Testis (tissue), 3 donors: ENCODE measurements around the gene THRB. TPM values are rescaled to one million over a fixed set of nuclear protein-coding genes. Genes with fewer than 3 reads are reported as not detected.

ENCODE experiments used
- DNase-seq: peaks from one replicate; pipeline ENCODE4 v3.0.0-alpha.2; 2019
- H3K27ac ChIP-seq, 2 donors: fragments of 200-600 bp; sonication (generic); one replicate each; pipeline ENCODE4 v1.5.1; 2019
- H3K27me3 ChIP-seq: fragments of 200-600 bp; sonication (generic); one replicate; pipeline ENCODE4 v1.5.1; 2019
- H3K36me3 ChIP-seq: fragments of 200-600 bp; sonication (generic); one replicate; pipeline ENCODE4 v1.5.1; 2017; ENCODE audit warnings: low read depth; ENCODE audit errors: missing control alignments
- H3K4me1 ChIP-seq: fragments of 200-600 bp; sonication (generic); one replicate; pipeline ENCODE4 v1.5.1; 2019
- H3K4me3 ChIP-seq, 2 donors: fragments of 200-600 bp; sonication (generic); one replicate each; pipeline ENCODE4 v1.5.1; 2017 to 2019
- H3K9me3 ChIP-seq: fragments of 200-600 bp; sonication (generic); one replicate; pipeline ENCODE4 v1.5.1; 2017
- POLR2A ChIP-seq: fragments of 450-650 bp; IDR thresholded peaks from one replicate; pipeline ENCODE4 v1.6.1; 2017; ENCODE audit warnings: antibody characterized with exemption, mild to moderate bottlenecking, moderate library complexity
- WGBS, 2 donors: methylation state at CpG; one replicate each; pipeline ENCODE4 v1.1.5; 2018; 5-methylcytosine and 5-hydroxymethylcytosine counted together
- intact Hi-C: fragments of 100-400 bp; cut with DNase I; formaldehyde crosslinking; loops from one replicate; pipeline ENCODE4 v1.15.1; 2023; ENCODE audit warnings: low total_unique reads
- polyA plus RNA-seq: library from polyadenylated mRNA; stranded (reverse); fragments of 350-450 nt; fragmentation: Illumina TruSeq; extraction: RNeasy Lipid Tissue Mini Kit (QIAGEN cat#74804); gene quantifications from one replicate; pipeline ENCODE4 v1.2.3, GENCODE V29; 2014; ENCODE audit warnings: low read depth, low replicate concordance; ENCODE audit not compliant: insufficient read depth
- total RNA-seq, 2 donors: library from RNA; depleted of rRNA; stranded (reverse); fragments of >200 nt; gene quantifications; one replicate each; pipeline ENCODE4 v1.2.3, GENCODE V29; 2016
- TF ChIP-seq, protein P1 (sequence below), 3 experiments: fragments of 450-650 bp in 2 of 3; fragments of 200-600 bp in 1 of 3; sonication (generic) in 1 of 3; IDR thresholded peaks; one replicate each; pipeline ENCODE4 v1.5.1; 2016 to 2019; ENCODE audit warnings: antibody characterized with exemption in 3 of 3, mild to moderate bottlenecking in 2 of 3, moderate library complexity in 1 of 3

Gene THRB
- total and polyA plus RNA-seq, 3 donors from 2014 or later = 1.3 to 2.0 (median 1.4) TPM

DNA sequence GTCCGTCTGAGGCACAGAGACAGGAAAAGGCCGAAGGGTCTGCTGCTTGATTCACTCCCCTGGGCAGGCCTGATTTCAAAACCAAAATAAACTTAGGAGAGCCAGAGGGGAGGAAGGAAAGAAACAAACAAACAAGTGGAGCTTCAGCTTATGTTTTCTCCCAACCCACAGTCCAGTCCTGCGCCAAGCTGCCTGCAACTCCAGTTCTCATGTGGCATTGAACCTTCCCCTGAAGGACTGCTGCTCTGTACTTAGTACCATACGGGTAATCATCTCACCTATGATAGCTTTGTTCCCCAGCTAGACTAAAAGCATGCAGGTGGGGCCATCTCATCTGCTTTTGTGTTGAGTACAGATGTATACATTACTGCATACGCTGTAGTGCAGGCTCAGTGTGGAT is 236.4 kb downstream of the THRB start:
- 84 to 93% methylated on average over 5 of the region's 5 CpGs for WGBS, 2 donors
- intact Hi-C loops = no loop called here
- Histone ChIP-seq H3K36me3 (no peaks in the 10 kb centered on the region), H3K27me3 (no peaks in the 10 kb centered on the region), H3K9me3 (no peaks in the 10 kb centered on the region), H3K4me3 (no peak overlapping the region), H3K27ac (no peak overlapping the region), H3K4me1 (no peaks in the 10 kb centered on the region)
- TF ChIP-seq POLR2A = no peak
- TF ChIP-seq, protein P1, sequence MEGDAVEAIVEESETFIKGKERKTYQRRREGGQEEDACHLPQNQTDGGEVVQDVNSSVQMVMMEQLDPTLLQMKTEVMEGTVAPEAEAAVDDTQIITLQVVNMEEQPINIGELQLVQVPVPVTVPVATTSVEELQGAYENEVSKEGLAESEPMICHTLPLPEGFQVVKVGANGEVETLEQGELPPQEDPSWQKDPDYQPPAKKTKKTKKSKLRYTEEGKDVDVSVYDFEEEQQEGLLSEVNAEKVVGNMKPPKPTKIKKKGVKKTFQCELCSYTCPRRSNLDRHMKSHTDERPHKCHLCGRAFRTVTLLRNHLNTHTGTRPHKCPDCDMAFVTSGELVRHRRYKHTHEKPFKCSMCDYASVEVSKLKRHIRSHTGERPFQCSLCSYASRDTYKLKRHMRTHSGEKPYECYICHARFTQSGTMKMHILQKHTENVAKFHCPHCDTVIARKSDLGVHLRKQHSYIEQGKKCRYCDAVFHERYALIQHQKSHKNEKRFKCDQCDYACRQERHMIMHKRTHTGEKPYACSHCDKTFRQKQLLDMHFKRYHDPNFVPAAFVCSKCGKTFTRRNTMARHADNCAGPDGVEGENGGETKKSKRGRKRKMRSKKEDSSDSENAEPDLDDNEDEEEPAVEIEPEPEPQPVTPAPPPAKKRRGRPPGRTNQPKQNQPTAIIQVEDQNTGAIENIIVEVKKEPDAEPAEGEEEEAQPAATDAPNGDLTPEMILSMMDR (IDR thresholded peaks at IDR 0.05) = no peak
- no peak for DNase-seq

DNA sequence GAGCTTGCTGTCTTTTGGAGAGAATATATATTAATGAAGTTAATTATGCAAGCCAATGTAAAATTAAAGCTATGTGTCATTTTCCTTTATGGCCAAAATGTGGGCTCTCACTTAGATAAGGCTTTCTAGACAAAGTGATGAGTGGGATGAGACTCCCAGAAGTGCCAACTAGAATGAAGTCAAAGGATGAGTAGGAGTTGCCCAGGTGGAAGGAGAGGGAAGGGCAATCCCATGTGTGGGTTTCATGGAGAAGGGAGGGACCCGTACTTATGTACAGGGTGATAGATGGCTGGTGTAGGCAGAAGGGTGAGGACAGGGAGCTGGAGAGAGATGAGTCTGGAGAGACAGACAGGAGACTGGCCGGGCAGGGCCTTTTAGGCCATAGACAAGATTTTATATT is 239.2 kb downstream of the THRB start:
- Histone ChIP-seq H3K4me1 (no peaks in the 10 kb centered on the region), H3K27me3 (no peaks in the 10 kb centered on the region), H3K9me3 (no peaks in the 10 kb centered on the region), H3K36me3 (no peaks in the 10 kb centered on the region), H3K27ac (no peak overlapping the region), H3K4me3 (no peak overlapping the region)
- intact Hi-C loops = no loop called here
- DNase-seq = no peak
- 87 to 92% methylated on average over 2 of the region's 2 CpGs for whole genome bisulfite sequencing, 2 donors
- TF ChIP-seq, protein P1 (IDR thresholded peaks at IDR 0.05) = no peak
- no peak for TF ChIP-seq POLR2A

DNA sequence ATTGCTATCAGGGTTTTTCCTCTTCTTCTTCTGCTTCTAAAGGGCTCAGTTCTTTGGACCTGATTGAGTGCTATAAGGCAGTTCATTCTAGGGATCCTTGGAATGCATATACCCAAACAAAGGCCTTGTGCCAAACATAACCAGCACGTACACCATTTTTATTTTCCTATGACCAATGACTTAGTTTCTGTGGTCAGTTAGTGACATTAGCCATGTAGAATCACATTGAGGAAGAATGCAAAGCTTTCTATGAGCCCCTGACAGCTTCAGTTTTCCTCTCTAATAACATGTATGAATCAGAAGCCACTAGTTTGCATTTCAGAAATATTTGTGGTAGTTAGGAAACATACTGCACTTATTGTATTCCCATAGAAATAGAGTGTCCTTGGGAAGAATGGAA is 240.0 kb downstream of the THRB start:
- Histone ChIP-seq H3K4me1 (no peaks in the 10 kb centered on the region), H3K27ac (no peak overlapping the region), H3K4me3 (no peak overlapping the region), H3K27me3 (no peaks in the 10 kb centered on the region), H3K36me3 (no peaks in the 10 kb centered on the region), H3K9me3 (no peaks in the 10 kb centered on the region)
- intact Hi-C loops = no loop called here
- WGBS, 2 donors = 80 to 92% methylated on average over 1 of the region's 1 CpG
- no peak for DNase-seq
- TF ChIP-seq, protein P1 (IDR thresholded peaks at IDR 0.05) = no peak
- TF ChIP-seq POLR2A = no peak

DNA sequence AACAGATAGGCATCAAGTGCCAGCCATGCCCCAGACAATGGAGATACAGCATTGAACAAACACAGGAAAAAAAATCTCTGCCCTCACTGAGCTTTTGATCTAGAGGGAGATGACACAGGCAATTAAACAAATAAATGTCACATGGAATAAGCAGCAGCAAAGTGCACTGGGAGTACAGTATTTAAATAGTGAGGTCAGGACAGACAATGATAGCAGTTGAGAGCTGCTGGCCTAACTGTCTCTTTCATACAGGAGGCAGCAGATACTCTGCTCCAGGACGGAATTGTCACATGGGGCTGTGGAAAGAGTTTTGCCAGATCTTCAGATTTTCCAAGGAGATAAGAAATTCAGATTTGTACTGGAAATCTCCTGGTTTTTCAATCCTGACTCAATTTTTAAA is 241.3 kb downstream of the THRB start:
- Histone ChIP-seq H3K4me1 (no peaks in the 10 kb centered on the region), H3K4me3 (no peak overlapping the region), H3K27ac (no peak overlapping the region), H3K27me3 (no peaks in the 10 kb centered on the region), H3K36me3 (no peaks in the 10 kb centered on the region), H3K9me3 (no peaks in the 10 kb centered on the region)
- no peak for DNase-seq
- TF ChIP-seq, protein P1 (IDR thresholded peaks at IDR 0.05) = no peak
- no peak for TF ChIP-seq POLR2A
- WGBS, 2 donors = 63 to 86% methylated on average over 1 of the region's 1 CpG
- intact Hi-C loops = no loop called here

DNA sequence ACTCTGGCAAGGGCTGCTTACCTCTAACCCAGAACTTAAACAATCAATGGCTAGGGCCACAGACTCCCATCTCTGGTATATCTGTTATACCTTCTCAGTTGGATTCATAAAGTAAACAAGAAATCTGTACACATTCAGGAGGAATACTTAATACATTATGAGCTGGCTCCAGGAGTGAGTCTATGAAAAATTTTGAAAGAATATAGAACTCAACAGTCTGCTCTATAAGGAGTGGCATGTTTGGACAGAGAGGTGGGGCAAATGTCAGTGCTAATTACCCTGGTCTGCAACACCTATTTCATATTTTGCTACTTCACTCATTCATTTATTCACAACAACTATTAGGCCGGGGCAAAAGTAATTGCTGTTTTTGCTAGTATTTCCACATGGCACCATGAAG is 245.1 kb downstream of the THRB start:
- WGBS, 2 donors = 90 to 97% methylated on average over 1 of the region's 1 CpG
- intact Hi-C loops = no loop called here
- H3K27me3 ChIP-seq = no peaks in the 10 kb centered on the region
- H3K36me3 ChIP-seq = no peaks in the 10 kb centered on the region
- H3K4me1 ChIP-seq = no peaks in the 10 kb centered on the region
- H3K27ac ChIP-seq = no peak overlapping the region
- H3K9me3 ChIP-seq = no peaks in the 10 kb centered on the region
- no peak for TF ChIP-seq POLR2A
- TF ChIP-seq, protein P1 (IDR thresholded peaks at IDR 0.05) = no peak
- DNase-seq = no peak
- no peak overlapping the region for H3K4me3 ChIP-seq
